ENCODE measurements around the gene DMRT2. TPM values are rescaled to one million over a fixed set of nuclear protein-coding genes. Genes with fewer than 3 reads are reported as not detected.

DMRT2 gene
- total and polyA plus RNA-seq, 2 donors, result 19.0 to 35.2 TPM

DNA sequence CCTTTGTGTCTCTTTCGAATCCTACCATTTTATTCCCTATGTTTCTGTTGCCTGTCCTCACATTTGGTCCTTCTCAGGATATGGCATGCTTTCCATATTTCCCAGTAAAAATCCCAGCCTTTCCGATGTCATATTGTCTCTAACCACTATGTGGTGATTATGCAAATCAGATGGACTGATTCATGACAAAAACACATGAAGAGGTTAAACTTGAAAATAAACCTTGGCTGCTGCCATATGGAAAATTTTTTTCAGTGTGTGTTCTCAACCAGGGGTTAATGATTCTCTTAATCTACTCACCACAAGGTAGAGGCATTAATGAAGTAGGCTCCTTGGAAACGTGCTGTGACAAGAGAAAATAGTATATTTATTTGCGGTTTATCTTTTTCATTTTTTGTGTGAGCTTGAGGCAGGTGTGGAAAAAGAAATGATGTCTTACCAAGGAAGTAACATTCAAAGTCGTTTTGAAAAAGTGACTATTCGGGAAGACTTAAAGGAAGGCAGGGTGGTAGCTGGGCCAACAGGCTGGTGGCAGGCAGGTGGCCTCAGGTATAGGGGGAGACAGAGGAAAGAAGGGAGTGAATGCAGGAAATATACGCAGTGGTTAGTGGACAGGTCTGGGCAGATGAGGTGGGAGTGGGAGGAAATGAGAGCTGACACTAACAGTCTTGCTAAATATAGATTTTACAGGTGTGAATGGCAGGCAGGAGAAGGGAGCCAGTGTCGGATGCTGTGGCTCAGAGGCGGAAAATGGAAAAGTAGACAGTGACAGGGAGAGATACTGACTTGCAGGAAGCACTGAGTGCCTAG is 46.2 kb downstream of the DMRT2 start:
- WGBS, result 89% methylated on average over 9 of the region's 9 CpGs
- DNase-seq (ENCODE audit: low read depth in 6 of 9, low spot score in 9 of 9), result no peak
- no peak overlapping the region for H3K4me3 ChIP-seq (ENCODE audit: low read length in 2 of 2)
- no peaks in the 10 kb centered on the region for H3K4me1 ChIP-seq (ENCODE audit: control insufficient read depth in 2 of 2, insufficient read depth in 2 of 2, low read length in 2 of 2)
- no peaks in the 10 kb centered on the region for H3K27me3 ChIP-seq (ENCODE audit: control insufficient read depth in 2 of 2, insufficient read depth in 1 of 2, low read length in 1 of 2)
- H3K9me3 ChIP-seq (ENCODE audit: control insufficient read depth in 2 of 2, insufficient read depth in 1 of 2, low read length in 1 of 2), result no peaks in the 10 kb centered on the region
- H3K36me3 ChIP-seq (ENCODE audit: control insufficient read depth in 2 of 2, insufficient read depth in 2 of 2, low read length in 1 of 2), result no peaks in the 10 kb centered on the region
- H3K27ac ChIP-seq (ENCODE audit: low read depth in 1 of 2, low read length in 1 of 2), result no peak overlapping the region

DNA sequence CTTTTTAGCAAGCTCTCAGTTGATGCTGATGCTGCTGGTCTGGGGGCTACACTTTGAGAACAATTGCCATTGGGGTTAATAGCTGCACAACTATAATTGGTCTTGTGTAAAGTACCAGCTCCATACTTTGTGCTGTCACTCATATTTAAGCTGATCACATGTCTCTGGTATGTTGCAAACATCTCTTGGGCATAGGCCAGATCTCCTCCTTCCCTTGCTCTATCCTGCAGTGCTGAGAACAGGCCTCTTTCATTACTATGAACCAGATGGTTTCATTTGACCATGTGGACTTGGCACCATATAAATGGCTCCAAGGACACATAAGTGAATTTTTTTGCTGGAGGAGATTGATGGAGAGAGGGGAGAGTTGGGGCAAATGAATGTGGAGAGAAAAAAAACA is 48.4 kb downstream of the DMRT2 start:
- no peaks in the 10 kb centered on the region for H3K36me3 ChIP-seq (ENCODE audit: control insufficient read depth in 2 of 2, insufficient read depth in 2 of 2, low read length in 1 of 2)
- no peaks in the 10 kb centered on the region for H3K9me3 ChIP-seq (ENCODE audit: control insufficient read depth in 2 of 2, insufficient read depth in 1 of 2, low read length in 1 of 2)
- no peaks in the 10 kb centered on the region for H3K27me3 ChIP-seq (ENCODE audit: control insufficient read depth in 2 of 2, insufficient read depth in 1 of 2, low read length in 1 of 2)
- H3K4me3 ChIP-seq (ENCODE audit: low read length in 2 of 2), result no peak overlapping the region
- H3K4me1 ChIP-seq (ENCODE audit: control insufficient read depth in 2 of 2, insufficient read depth in 2 of 2, low read length in 2 of 2), result no peaks in the 10 kb centered on the region
- DNase-seq (ENCODE audit: low read depth in 6 of 9, low spot score in 9 of 9), result no peak
- H3K27ac ChIP-seq (ENCODE audit: low read depth in 1 of 2, low read length in 1 of 2), result no peak overlapping the region

DNA sequence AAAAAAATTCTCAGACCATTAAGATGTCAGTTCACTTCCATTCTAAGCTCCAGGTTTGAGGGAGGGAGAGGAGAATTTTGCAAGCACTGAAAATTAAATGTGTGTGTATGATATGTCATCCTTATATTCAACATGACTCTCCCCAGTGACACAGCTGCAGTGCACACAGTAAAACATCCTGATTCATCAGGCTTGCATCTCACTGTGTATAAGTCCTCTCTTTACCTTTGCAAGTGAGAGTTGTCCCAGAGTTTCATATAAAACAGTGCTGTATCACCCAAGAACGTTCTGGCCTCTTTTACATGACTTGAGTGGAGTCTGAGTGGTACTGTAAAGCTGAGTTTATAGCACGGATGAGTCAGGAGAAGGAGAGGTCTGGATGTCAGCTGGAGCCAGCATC is 50.0 kb downstream of the DMRT2 start:
- H3K4me1 ChIP-seq (ENCODE audit: control insufficient read depth in 2 of 2, insufficient read depth in 2 of 2, low read length in 2 of 2), result no peaks in the 10 kb centered on the region
- WGBS, result 78% methylated on average over 2 of the region's 2 CpGs
- H3K27me3 ChIP-seq (ENCODE audit: control insufficient read depth in 2 of 2, insufficient read depth in 1 of 2, low read length in 1 of 2), result no peaks in the 10 kb centered on the region
- H3K9me3 ChIP-seq (ENCODE audit: control insufficient read depth in 2 of 2, insufficient read depth in 1 of 2, low read length in 1 of 2), result no peaks in the 10 kb centered on the region
- H3K4me3 ChIP-seq (ENCODE audit: low read length in 2 of 2), result no peak overlapping the region
- no peak overlapping the region for H3K27ac ChIP-seq (ENCODE audit: low read depth in 1 of 2, low read length in 1 of 2)
- no peaks in the 10 kb centered on the region for H3K36me3 ChIP-seq (ENCODE audit: control insufficient read depth in 2 of 2, insufficient read depth in 2 of 2, low read length in 1 of 2)
- DNase-seq (ENCODE audit: low read depth in 6 of 9, low spot score in 9 of 9), result no peak

DNA sequence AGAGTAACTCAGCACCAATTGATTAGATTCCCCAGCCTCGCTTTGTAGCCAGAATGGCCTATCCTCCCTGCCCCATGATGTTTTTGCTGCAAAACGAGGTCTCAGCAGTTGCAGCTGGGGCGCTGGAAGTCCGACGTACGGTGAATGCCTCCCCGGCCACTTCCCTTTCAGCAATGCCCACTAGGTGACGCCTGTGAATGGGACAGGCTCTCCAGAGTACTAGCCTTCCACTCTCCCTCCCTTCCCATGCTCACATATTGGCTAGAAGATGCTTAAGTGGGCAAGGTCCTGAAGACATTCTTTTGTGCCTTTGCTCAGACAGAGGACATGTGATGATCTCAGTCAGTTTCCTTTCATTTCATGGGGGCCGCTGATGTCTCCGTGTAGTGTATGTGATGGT is 50.8 kb downstream of the DMRT2 start:
- H3K27ac ChIP-seq (ENCODE audit: low read depth in 1 of 2, low read length in 1 of 2), result no peak overlapping the region
- H3K36me3 ChIP-seq (ENCODE audit: control insufficient read depth in 2 of 2, insufficient read depth in 2 of 2, low read length in 1 of 2), result no peaks in the 10 kb centered on the region
- no peaks in the 10 kb centered on the region for H3K27me3 ChIP-seq (ENCODE audit: control insufficient read depth in 2 of 2, insufficient read depth in 1 of 2, low read length in 1 of 2)
- H3K4me1 ChIP-seq (ENCODE audit: control insufficient read depth in 2 of 2, insufficient read depth in 2 of 2, low read length in 2 of 2), result no peaks in the 10 kb centered on the region
- DNase-seq (ENCODE audit: low read depth in 6 of 9, low spot score in 9 of 9), result no peak
- WGBS, result 27% methylated on average over 10 of the region's 10 CpGs
- no peaks in the 10 kb centered on the region for H3K9me3 ChIP-seq (ENCODE audit: control insufficient read depth in 2 of 2, insufficient read depth in 1 of 2, low read length in 1 of 2)
- no peak overlapping the region for H3K4me3 ChIP-seq (ENCODE audit: low read length in 2 of 2)

DNA sequence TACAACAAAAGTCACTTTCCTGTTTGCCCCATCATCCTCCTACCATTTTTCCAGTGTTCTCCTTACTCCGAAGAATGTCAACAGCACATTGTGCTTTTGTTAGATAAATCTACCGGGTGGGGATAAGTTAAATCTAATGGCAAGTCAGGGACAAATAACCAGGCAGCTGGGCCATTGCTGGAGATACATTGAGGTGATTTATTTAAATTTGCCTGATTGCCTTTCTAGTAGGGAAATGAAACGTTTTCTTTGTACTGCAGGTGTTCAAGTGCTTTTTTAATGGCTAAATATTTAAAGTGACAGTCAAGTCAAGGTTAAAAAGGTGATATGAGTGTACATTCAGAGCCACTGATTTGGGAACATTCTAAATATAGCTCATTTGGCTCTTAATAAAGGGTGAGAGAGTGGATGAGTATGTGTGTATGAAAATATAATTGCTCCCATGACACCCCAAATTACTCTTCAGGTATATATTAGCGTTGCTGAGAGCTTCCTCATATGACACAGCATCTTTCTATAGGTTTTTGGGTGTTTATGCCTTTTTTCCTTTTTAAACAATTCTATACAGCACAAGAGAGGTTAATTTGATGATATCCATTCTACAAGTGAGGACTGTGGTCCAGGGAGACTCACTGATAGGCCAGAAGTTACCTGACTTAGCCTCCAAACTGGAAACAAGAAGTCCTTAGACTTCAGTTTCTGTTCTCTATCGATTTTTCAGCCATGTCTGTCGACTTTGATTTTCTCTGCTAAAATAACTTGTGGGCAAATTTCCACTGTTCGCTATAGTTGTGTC is 51.9 kb downstream of the DMRT2 start:
- H3K4me3 ChIP-seq (ENCODE audit: low read length in 2 of 2), result no peak overlapping the region
- H3K27ac ChIP-seq (ENCODE audit: low read depth in 1 of 2, low read length in 1 of 2), result no peak overlapping the region
- 72% methylated on average over 7 of the region's 7 CpGs for WGBS
- H3K27me3 ChIP-seq (ENCODE audit: control insufficient read depth in 2 of 2, insufficient read depth in 1 of 2, low read length in 1 of 2), result no peaks in the 10 kb centered on the region
- no peaks in the 10 kb centered on the region for H3K36me3 ChIP-seq (ENCODE audit: control insufficient read depth in 2 of 2, insufficient read depth in 2 of 2, low read length in 1 of 2)
- H3K4me1 ChIP-seq (ENCODE audit: control insufficient read depth in 2 of 2, insufficient read depth in 2 of 2, low read length in 2 of 2), result no peaks in the 10 kb centered on the region
- no peaks in the 10 kb centered on the region for H3K9me3 ChIP-seq (ENCODE audit: control insufficient read depth in 2 of 2, insufficient read depth in 1 of 2, low read length in 1 of 2)
- DNase-seq (ENCODE audit: low read depth in 6 of 9, low spot score in 9 of 9), result no peak

DNA sequence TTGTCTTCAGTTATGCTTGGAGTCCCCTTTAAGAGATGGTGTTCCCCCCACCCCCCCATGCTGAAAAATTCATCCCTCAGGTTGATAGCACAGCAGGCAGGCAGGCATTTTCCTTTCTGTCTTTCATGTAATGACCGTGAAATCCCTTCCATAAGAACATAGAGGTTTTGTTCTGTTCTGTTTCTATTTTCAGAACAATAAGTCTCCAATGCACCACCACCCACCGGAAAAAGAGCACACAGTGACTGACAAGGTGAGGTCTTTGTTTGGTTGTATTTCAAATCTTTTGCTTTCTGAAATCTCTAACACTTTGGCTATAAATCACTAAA is 52.4 kb downstream of the DMRT2 start:
- 54% methylated on average over 2 of the region's 2 CpGs for WGBS
- Histone ChIP-seq H3K4me1 (ENCODE audit: control insufficient read depth in 2 of 2, insufficient read depth in 2 of 2, low read length in 2 of 2) (no peaks in the 10 kb centered on the region), H3K27me3 (ENCODE audit: control insufficient read depth in 2 of 2, insufficient read depth in 1 of 2, low read length in 1 of 2) (no peaks in the 10 kb centered on the region), H3K4me3 (ENCODE audit: low read length in 2 of 2) (no peak overlapping the region), H3K27ac (ENCODE audit: low read depth in 1 of 2, low read length in 1 of 2) (no peak overlapping the region), H3K36me3 (ENCODE audit: control insufficient read depth in 2 of 2, insufficient read depth in 2 of 2, low read length in 1 of 2) (no peaks in the 10 kb centered on the region), H3K9me3 (ENCODE audit: control insufficient read depth in 2 of 2, insufficient read depth in 1 of 2, low read length in 1 of 2) (no peaks in the 10 kb centered on the region)
- DNase-seq (ENCODE audit: low read depth in 6 of 9, low spot score in 9 of 9), result no peak

Other genes with a start within 250 kb of the DMRT2 start
- 0.05 TPM for gene DMRT1, start 208.7 kb upstream of the DMRT2 start, total RNA-seq
- 0.37 TPM for gene DMRT1, start 208.7 kb upstream of the DMRT2 start, polyA plus RNA-seq
- gene DMRT3, start 73.7 kb upstream of the DMRT2 start, total RNA-seq, result 0.05 TPM
- 0.21 TPM for gene DMRT3, start 73.7 kb upstream of the DMRT2 start, polyA plus RNA-seq